HEK293T (cell line): Measurements from ENCODE around the gene MLX.

Experiments used
- BHLHE40 ChIP-seq: fragments of 450-650 bp; IDR thresholded peaks from 2 replicates; pipeline ENCODE4 v1.6.1; 2016; ENCODE audit warnings: mild to moderate bottlenecking, moderate library complexity, borderline replicate concordance
- FOXA1 ChIP-seq: fragments of 450-650 bp; IDR thresholded peaks from 2 replicates; pipeline ENCODE4 v1.6.1; 2016; ENCODE audit warnings: mild to moderate bottlenecking
- FOXK2 ChIP-seq: fragments of 450-650 bp; IDR thresholded peaks from 2 replicates; pipeline ENCODE4 v1.6.1; 2016; ENCODE audit warnings: mild to moderate bottlenecking
- SUZ12 ChIP-seq: fragments of 450-650 bp; IDR thresholded peaks from 2 replicates; pipeline ENCODE4 v1.6.1; 2016; ENCODE audit warnings: mild to moderate bottlenecking
- TARDBP ChIP-seq: fragments of 450-650 bp; IDR thresholded peaks from 2 replicates; pipeline ENCODE4 v1.6.1; 2016

- TF ChIP-seq FOXK2 (no peak), BHLHE40 (no peak), TARDBP (no peak), FOXA1 (no peak), SUZ12 (no peak)
These were observed 44.1 kb upstream of the MLX start for GRCh38 chr17:42522798-42523278.
